Measurements from ENCODE around the gene TBC1D5.

TBC1D5 gene

GRCh38 chr3:17111586-17111985 lies 630.8 kb downstream of the TBC1D5 start:
- Histone ChIP-seq H3K36me3 (replicated peaks) (no peaks in the 10 kb centered on the region), H3K27ac (no peak overlapping the region), H3K4me3 (ENCODE audit: low read depth, low read length) (no peak overlapping the region), H3K27me3 (replicated peaks) (no peaks in the 10 kb centered on the region)
- DNase-seq, result peak; percentile 76
- in situ Hi-C loops (cut with HindIII; ENCODE audit: low pct_ligation_motif_present, low sequenced_read_pairs), result no loop called here
- TF ChIP-seq, protein P1, sequence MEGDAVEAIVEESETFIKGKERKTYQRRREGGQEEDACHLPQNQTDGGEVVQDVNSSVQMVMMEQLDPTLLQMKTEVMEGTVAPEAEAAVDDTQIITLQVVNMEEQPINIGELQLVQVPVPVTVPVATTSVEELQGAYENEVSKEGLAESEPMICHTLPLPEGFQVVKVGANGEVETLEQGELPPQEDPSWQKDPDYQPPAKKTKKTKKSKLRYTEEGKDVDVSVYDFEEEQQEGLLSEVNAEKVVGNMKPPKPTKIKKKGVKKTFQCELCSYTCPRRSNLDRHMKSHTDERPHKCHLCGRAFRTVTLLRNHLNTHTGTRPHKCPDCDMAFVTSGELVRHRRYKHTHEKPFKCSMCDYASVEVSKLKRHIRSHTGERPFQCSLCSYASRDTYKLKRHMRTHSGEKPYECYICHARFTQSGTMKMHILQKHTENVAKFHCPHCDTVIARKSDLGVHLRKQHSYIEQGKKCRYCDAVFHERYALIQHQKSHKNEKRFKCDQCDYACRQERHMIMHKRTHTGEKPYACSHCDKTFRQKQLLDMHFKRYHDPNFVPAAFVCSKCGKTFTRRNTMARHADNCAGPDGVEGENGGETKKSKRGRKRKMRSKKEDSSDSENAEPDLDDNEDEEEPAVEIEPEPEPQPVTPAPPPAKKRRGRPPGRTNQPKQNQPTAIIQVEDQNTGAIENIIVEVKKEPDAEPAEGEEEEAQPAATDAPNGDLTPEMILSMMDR (IDR thresholded peaks at IDR 0.05; ENCODE audit: low read depth, low read length, missing control alignments), result no peak

DNA sequence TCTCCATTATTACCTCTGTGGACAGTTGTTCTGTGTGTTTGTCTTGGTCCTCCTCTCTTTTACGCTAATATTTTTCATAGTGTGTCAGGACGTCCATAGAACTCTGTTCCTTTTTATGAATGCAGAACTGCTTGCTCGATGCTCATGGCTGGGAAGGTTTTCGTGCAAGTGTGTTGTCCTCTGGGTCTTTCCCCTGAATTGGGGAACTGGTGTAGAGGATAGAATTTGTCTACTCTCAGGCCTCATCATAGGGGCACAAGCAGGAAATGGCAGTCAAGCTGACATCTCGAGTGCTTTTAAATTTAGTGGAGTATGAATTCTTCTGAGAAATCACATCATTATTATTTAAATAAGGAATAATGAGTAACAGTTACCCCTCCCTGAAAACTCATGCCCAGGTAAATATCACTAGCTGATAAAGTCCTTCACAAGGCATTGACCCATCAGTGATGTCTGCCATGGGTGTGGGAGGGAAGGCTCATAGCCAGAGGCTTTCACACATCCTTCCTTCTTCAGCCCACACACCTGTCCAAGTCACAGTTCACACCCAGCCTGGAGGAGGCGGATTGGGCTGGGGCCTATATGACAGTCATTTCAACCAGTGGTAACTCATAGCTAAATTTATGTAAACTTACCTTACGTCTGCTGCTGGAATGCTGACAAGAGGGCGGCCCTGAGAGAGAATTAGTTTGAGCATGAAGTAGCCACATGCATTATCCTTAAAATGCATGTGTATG lies 631.6 kb downstream of the TBC1D5 start:
- H3K4me3 ChIP-seq (ENCODE audit: low read depth, low read length), result no peak overlapping the region
- H3K36me3 ChIP-seq (replicated peaks), result no peaks in the 10 kb centered on the region
- in situ Hi-C loops (cut with HindIII; ENCODE audit: low pct_ligation_motif_present, low sequenced_read_pairs), result no loop called here
- no peak overlapping the region for H3K27ac ChIP-seq
- TF ChIP-seq, protein P1 (IDR thresholded peaks at IDR 0.05; ENCODE audit: low read depth, low read length, missing control alignments), result no peak
- no peak for DNase-seq
- no peaks in the 10 kb centered on the region for H3K27me3 ChIP-seq (replicated peaks)
